HG03066 (cell line): ENCODE results near the gene HSD17B11.
"Not testable (repeated sequence)": the region's sequence is repeated elsewhere in the genome, so short reads cannot be mapped to it uniquely, and the experiment has no call there.

Experiments
- ATAC-seq: cut with Tn5 transposase; IDR thresholded peaks from one replicate; pipeline ENCODE4 v1.9.1; 2021; ENCODE audit warnings: low read depth; ENCODE audit not compliant: unreplicated experiment

Gene HSD17B11

GRCh38 chr4:87360338-87360935 lies 30.6 kb downstream of the HSD17B11 start:
- no peak for ATAC-seq

- no peak for ATAC-seq
Observed at GRCh38 chr4:87359258-87359657, 31.7 kb downstream of the HSD17B11 start.

GRCh38 chr4:87356832-87357526 lies 34.0 kb downstream of the HSD17B11 start:
- no peak for ATAC-seq

- ATAC-seq = no peak
Observed at GRCh38 chr4:87354168-87355102, 36.6 kb downstream of the HSD17B11 start.

- ATAC-seq = peak; percentile 73
Observed at GRCh38 chr4:87353592-87353991, 37.4 kb downstream of the HSD17B11 start.

- no peak for ATAC-seq
Observed at GRCh38 chr4:87345139-87345538, 45.8 kb downstream of the HSD17B11 start.

- ATAC-seq = no peak
Observed at GRCh38 chr4:87342872-87343271, 48.1 kb downstream of the HSD17B11 start.

GRCh38 chr4:87341954-87342635 lies 48.9 kb downstream of the HSD17B11 start:
- ATAC-seq = not testable (repeated sequence)

GRCh38 chr4:87339440-87339839 lies 51.5 kb downstream of the HSD17B11 start:
- no peak for ATAC-seq

- ATAC-seq = no peak
Observed at GRCh38 chr4:87337361-87337760, 53.6 kb downstream of the HSD17B11 start.

GRCh38 chr4:87333267-87333666 lies 57.7 kb downstream of the HSD17B11 start:
- no peak for ATAC-seq

GRCh38 chr4:87330761-87331160 lies 60.2 kb downstream of the HSD17B11 start:
- ATAC-seq = no peak

GRCh38 chr4:87327136-87327535 lies 63.9 kb downstream of the HSD17B11 start:
- no peak for ATAC-seq

- no peak for ATAC-seq
Observed at GRCh38 chr4:87326460-87326859, 64.5 kb downstream of the HSD17B11 start.

- ATAC-seq = no peak
Observed at GRCh38 chr4:87322754-87323153, 68.2 kb downstream of the HSD17B11 start, which contains the start of gene HSD17B13. Gene HSD17B13 (minus strand): TSS chr4:87322882. CDS start chr4:87322841, 41 bp downstream.

GRCh38 chr4:87321888-87322287 lies 69.1 kb downstream of the HSD17B11 start:
- ATAC-seq = no peak

- no peak for ATAC-seq
Observed at GRCh38 chr4:87317527-87317926, 73.5 kb downstream of the HSD17B11 start.

GRCh38 chr4:87316961-87317360 lies 74.0 kb downstream of the HSD17B11 start:
- ATAC-seq = no peak

- ATAC-seq = not testable (repeated sequence)
Observed at GRCh38 chr4:87315000-87315399, 76.0 kb downstream of the HSD17B11 start.

- ATAC-seq = no peak
Observed at GRCh38 chr4:87313756-87314155, 77.2 kb downstream of the HSD17B11 start.

GRCh38 chr4:87311684-87312083 lies 79.3 kb downstream of the HSD17B11 start:
- no peak for ATAC-seq
